ENCODE data around the gene ARHGEF16.

DNA sequence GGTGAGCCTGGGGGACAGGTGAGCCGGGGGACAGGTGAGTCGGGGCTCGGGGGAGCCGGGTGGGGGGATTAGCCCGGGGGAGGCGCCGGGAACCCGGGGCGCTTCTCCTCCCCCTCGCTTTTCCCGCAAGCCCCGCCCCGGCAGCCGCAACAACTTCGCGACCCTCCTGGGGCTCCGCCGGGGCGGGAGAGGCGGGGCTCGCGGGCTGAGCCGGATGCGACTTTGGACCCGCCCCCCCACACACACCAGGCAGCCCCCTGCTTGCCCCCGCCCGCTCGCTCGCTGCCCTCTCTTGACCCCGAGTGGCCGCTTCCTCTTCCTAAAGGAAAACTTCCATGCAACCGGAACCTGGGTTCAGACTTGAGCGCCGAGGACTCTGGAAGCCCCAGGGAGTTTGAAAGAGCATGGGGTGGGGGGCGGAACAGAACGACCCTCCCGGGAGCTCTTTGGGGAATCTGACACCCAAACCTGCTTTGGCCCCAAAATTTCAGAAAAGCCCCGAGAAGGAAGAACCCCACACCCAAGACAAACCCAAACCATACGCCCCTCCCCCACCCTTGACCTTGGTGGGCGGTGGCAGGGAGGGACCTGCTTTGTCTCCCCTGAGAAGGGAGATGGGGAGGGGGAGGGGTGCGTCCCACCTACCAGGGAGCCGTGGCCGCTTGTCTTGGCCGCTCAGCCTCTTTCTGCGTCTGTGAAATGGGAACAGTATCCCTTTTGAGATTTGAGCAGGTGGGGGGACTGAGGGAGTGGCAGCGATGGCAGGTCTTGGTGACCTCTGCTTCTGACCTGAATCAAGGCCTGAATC is 550 bp downstream of the ARHGEF16 start:
- TF ChIP-seq, protein P1, sequence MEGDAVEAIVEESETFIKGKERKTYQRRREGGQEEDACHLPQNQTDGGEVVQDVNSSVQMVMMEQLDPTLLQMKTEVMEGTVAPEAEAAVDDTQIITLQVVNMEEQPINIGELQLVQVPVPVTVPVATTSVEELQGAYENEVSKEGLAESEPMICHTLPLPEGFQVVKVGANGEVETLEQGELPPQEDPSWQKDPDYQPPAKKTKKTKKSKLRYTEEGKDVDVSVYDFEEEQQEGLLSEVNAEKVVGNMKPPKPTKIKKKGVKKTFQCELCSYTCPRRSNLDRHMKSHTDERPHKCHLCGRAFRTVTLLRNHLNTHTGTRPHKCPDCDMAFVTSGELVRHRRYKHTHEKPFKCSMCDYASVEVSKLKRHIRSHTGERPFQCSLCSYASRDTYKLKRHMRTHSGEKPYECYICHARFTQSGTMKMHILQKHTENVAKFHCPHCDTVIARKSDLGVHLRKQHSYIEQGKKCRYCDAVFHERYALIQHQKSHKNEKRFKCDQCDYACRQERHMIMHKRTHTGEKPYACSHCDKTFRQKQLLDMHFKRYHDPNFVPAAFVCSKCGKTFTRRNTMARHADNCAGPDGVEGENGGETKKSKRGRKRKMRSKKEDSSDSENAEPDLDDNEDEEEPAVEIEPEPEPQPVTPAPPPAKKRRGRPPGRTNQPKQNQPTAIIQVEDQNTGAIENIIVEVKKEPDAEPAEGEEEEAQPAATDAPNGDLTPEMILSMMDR (IDR thresholded peaks at IDR 0.05) = no peak
- TF ChIP-seq POLR2A (IDR thresholded peaks at IDR 0.05) = peak in 1 of 3 donors; percentile 20

Measured in body of pancreas (tissue), 4 donors.